DMS153 treated with DMSO at 0.1 percent for 48 hours (cell line): ENCODE results near the gene SHISA9.
A peak's percentile ranks its signal among the peaks of the same experiment; 100 is the strongest.
"Not testable (repeated sequence)": the region's sequence is repeated elsewhere in the genome, so short reads cannot be mapped to it uniquely, and the experiment has no call there.

Experiments used
- DNase-seq: peaks from one replicate; lab custom pipeline; 2025; ENCODE audit not compliant: unreplicated experiment; lab: John Stamatoyannopoulos, UW

SHISA9 gene

GRCh38 chr16:12901597-12902461 is at the start of gene SHISA9:
Gene SHISA9, plus strand, starts transcription at chr16:12901598.
- DNase-seq: no peak

GRCh38 chr16:12853972-12854371 is 47.4 kb upstream of the SHISA9 start:
- DNase-seq: no peak

GRCh38 chr16:12857435-12857834 is 44.0 kb upstream of the SHISA9 start:
- not testable (repeated sequence) for DNase-seq

- DNase-seq: no peak
These were observed 39.1 kb upstream of the SHISA9 start for GRCh38 chr16:12862327-12862726.

GRCh38 chr16:12862941-12863340 is 38.5 kb upstream of the SHISA9 start:
- no peak for DNase-seq

- DNase-seq: no peak
These were observed 34.3 kb upstream of the SHISA9 start for GRCh38 chr16:12866981-12867551.

GRCh38 chr16:12868169-12868568 is 33.2 kb upstream of the SHISA9 start:
- no peak for DNase-seq

- no peak for DNase-seq
These were observed 32.6 kb upstream of the SHISA9 start for GRCh38 chr16:12868788-12869187.

GRCh38 chr16:12869698-12870427 is 31.5 kb upstream of the SHISA9 start:
- DNase-seq: no peak

GRCh38 chr16:12871784-12872183 is 29.6 kb upstream of the SHISA9 start:
- no peak for DNase-seq

- no peak for DNase-seq
These were observed 27.2 kb upstream of the SHISA9 start for GRCh38 chr16:12874186-12874585.

GRCh38 chr16:12876778-12877177 is 24.6 kb upstream of the SHISA9 start:
- DNase-seq: peak; percentile 21

- DNase-seq: no peak
These were observed 22.4 kb upstream of the SHISA9 start for GRCh38 chr16:12878973-12879372.

- DNase-seq: no peak
These were observed 21.6 kb upstream of the SHISA9 start for GRCh38 chr16:12879812-12880211.

- no peak for DNase-seq
These were observed 20.2 kb upstream of the SHISA9 start for GRCh38 chr16:12881182-12881581.

GRCh38 chr16:12881740-12882139 is 19.7 kb upstream of the SHISA9 start:
- no peak for DNase-seq

- DNase-seq: no peak
These were observed 15.7 kb upstream of the SHISA9 start for GRCh38 chr16:12885742-12886141.

GRCh38 chr16:12891836-12892235 is 9.6 kb upstream of the SHISA9 start:
- DNase-seq: no peak

- DNase-seq: no peak
These were observed 8.2 kb upstream of the SHISA9 start for GRCh38 chr16:12893050-12893750.

- DNase-seq: no peak
These were observed 4.8 kb upstream of the SHISA9 start for GRCh38 chr16:12896562-12896961.

GRCh38 chr16:12898551-12898950 is 2.8 kb upstream of the SHISA9 start:
- no peak for DNase-seq
